Measurements from ENCODE around the gene SCUBE3. TPM values are rescaled to one million over a fixed set of nuclear protein-coding genes. Genes with fewer than 3 reads are reported as not detected.

Gene SCUBE3
- total RNA-seq, 2 experiments from 2014 or later = not detected

DNA sequence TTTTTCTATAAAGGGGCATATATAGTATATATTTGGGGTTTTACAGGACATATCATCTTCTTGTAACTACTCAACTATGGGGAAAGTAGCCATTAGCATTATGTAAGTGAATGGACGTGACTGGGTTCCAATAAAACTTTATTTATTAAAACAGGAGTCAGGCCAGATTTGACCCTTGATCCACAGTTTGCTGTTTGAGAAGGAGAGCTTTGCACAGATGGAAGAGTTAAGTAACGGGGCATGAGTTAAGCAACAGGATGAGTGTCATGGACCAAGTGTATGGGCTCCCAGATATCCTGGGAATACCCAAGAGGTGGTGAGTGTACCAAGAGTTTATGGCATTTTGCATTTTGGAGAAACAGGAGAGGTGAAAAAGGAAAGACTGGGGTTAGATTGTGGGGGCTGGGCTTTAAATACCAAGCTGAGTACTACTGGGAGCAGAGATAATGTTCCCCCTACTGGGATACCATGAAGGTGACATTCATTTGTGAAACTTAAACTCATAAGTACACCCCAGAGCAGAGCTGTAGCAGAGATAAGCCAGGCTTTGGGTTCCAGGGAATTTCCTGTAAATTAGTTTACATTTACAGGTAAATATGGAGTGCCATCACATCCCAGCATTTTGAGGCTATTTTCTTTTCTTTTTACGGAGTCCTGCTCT lies 18.5 kb upstream of the SCUBE3 start:
- Mint-ChIP-seq H3K4me1 (ENCODE audit: low read depth) (peaks cover 13% of the 10 kb centered on the region), H3K27ac (no peak overlapping the region), H3K9me3 (no peaks in the 10 kb centered on the region), H3K4me3 (no peak overlapping the region), H3K27me3 (peaks cover 16% of the 10 kb centered on the region), H3K36me3 (ENCODE audit: low read depth) (no peaks in the 10 kb centered on the region)
- ATAC-seq = no peak
- DNase-seq = no peak
- TF ChIP-seq, protein P1, sequence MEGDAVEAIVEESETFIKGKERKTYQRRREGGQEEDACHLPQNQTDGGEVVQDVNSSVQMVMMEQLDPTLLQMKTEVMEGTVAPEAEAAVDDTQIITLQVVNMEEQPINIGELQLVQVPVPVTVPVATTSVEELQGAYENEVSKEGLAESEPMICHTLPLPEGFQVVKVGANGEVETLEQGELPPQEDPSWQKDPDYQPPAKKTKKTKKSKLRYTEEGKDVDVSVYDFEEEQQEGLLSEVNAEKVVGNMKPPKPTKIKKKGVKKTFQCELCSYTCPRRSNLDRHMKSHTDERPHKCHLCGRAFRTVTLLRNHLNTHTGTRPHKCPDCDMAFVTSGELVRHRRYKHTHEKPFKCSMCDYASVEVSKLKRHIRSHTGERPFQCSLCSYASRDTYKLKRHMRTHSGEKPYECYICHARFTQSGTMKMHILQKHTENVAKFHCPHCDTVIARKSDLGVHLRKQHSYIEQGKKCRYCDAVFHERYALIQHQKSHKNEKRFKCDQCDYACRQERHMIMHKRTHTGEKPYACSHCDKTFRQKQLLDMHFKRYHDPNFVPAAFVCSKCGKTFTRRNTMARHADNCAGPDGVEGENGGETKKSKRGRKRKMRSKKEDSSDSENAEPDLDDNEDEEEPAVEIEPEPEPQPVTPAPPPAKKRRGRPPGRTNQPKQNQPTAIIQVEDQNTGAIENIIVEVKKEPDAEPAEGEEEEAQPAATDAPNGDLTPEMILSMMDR (IDR thresholded peaks at IDR 0.05) = no peak
- intact Hi-C loops (cut with micrococcal nuclease) = no loop called here
- POLR2A ChIA-PET = no interaction called here
- CTCF ChIA-PET = interaction anchor here (1.3 to 2.5 kb wide), 3 partner anchors 10 to 55 kb away, joined by 3 to 15 read pairs (median 7); no protein-coding TSS in a partner anchor

DNA sequence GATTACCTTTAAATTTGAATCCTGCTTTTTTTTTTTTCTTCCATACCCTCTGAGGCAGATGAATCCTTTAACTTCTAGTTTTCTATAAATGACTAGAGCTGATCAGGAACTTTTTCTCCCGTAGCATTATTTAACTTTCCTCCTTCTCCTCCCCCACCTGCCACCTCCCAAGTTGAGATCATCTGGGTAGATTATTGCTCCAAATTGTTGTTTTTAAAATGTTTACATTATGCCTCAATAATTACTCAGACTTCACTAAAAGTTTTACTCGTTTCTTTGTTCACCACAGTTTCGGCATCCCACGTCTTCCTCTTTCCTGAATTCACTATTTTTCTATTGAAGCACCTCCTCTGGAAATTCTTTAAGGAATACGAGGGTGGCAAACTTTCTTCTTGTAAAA lies 16.6 kb upstream of the SCUBE3 start:
- ChIA-PET POLR2A (no interaction called here), CTCF (interaction anchor here (1.2 to 2.9 kb wide), 3 partner anchors 42 to 57 kb away, joined by 3 to 9 read pairs (median 7); no protein-coding TSS in a partner anchor)
- no peaks in the 10 kb centered on the region for H3K36me3 Mint-ChIP-seq (ENCODE audit: low read depth)
- no peak overlapping the region for H3K27ac Mint-ChIP-seq
- no peak for ATAC-seq
- no peak overlapping the region for H3K4me3 Mint-ChIP-seq
- TF ChIP-seq, protein P1 (IDR thresholded peaks at IDR 0.05) = no peak
- peaks cover 17% of the 10 kb centered on the region for H3K27me3 Mint-ChIP-seq
- no peak for DNase-seq
- H3K4me1 Mint-ChIP-seq (ENCODE audit: low read depth) = peaks cover 7% of the 10 kb centered on the region
- H3K9me3 Mint-ChIP-seq = no peaks in the 10 kb centered on the region
- intact Hi-C loops (cut with micrococcal nuclease) = no loop called here

DNA sequence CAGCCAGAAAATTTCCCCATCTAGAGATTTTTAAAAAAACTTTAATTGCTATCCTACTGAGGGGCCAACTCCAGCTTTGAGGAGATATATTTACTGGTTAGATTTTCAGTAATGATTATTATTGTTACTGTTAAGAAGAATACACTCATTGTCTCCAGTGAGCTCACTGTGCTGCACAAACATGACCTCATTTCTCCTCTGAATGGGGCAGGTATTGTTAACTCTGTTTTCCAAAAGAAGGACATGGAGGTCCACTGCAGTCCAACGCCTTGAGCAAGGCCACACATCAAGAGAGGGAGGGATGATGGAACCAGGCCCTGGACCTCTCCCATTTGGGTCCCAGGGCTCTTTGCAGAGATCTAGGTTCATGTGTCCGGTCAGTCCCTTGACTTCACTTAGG lies 13.9 kb upstream of the SCUBE3 start:
- no peak for DNase-seq
- CTCF ChIA-PET = interaction anchor here (2.9 kb wide), 1 partner anchor 60 kb away, joined by 8 read pairs; no protein-coding TSS in a partner anchor
- TF ChIP-seq, protein P1 (IDR thresholded peaks at IDR 0.05) = no peak
- no peak overlapping the region for H3K4me3 Mint-ChIP-seq
- POLR2A ChIA-PET = no interaction called here
- no peaks in the 10 kb centered on the region for H3K36me3 Mint-ChIP-seq (ENCODE audit: low read depth)
- peaks cover 31% of the 10 kb centered on the region for H3K27me3 Mint-ChIP-seq
- H3K9me3 Mint-ChIP-seq = no peaks in the 10 kb centered on the region
- no peak for ATAC-seq
- intact Hi-C loops (cut with micrococcal nuclease) = loop anchor here (5.0 to 10.0 kb wide), 2 partner anchors 53 to 215 kb away; no protein-coding TSS in a partner anchor
- H3K27ac Mint-ChIP-seq = no peak overlapping the region
- H3K4me1 Mint-ChIP-seq (ENCODE audit: low read depth) = no peaks in the 10 kb centered on the region

DNA sequence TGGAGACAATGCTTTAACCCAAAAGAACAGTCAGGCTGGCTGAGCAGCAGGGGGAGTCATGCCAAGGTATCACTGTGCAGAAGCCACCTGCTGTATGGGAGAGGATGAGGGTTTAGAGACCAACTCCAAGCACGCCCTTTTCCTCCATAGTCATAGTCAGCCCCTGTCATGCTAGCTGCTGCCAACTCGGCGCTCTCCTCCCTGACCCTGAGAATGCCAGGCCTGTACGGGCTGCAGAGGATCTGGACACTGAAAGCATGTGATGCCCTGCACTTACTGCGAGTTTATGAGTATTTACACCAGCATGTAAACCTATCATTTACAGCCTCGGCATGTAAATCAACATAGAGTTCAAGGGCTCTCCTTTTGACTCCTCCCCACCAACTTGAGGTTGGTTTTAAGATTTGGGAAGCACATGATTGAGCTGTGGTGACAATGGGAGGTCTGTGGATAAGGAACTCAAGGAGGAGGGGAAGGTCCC lies 11.7 kb upstream of the SCUBE3 start:
- peaks cover 35% of the 10 kb centered on the region for H3K27me3 Mint-ChIP-seq
- no peaks in the 10 kb centered on the region for H3K9me3 Mint-ChIP-seq
- ChIA-PET CTCF (interaction anchor here (1.4 to 9.2 kb wide), 6 partner anchors 24 to 742 kb away, joined by 3 to 104 read pairs (median 62); partner anchors contain the start of gene TCP11), POLR2A (no interaction called here)
- DNase-seq (no peak), ATAC-seq (no peak)
- intact Hi-C loops (cut with micrococcal nuclease) = loop anchor here (5.0 to 10.0 kb wide), 2 partner anchors 55 to 217 kb away; no protein-coding TSS in a partner anchor
- TF ChIP-seq, protein P1 (IDR thresholded peaks at IDR 0.05) = no peak
- no peak overlapping the region for H3K4me3 Mint-ChIP-seq
- H3K36me3 Mint-ChIP-seq (ENCODE audit: low read depth) = no peaks in the 10 kb centered on the region
- H3K4me1 Mint-ChIP-seq (ENCODE audit: low read depth) = no peaks in the 10 kb centered on the region
- no peak overlapping the region for H3K27ac Mint-ChIP-seq

DNA sequence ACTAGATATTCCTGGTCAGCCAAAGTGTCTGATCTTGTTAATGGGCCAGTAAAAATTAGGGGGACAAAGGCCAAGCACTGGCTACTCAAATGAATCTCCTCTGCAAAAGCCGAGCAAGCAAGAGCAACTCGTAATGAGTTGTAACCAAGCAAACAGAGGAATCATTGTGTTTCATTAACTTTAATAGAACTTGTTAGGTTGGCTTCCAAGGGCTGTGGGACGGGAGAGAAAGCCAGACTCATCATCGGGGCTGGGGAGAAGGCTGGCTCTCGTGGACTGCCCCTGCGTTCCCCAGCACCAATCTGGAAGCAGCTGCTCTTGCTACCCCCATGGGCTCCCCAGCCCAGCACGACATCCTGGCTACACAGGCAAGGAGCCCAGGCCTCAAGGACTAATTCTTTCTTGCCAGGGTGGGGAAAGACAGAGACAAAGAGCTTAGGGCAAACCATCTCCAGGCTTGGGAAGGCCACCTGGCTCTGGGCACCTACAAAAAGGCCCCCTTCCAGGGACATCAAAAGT lies 10.5 kb upstream of the SCUBE3 start:
- ATAC-seq (no peak), DNase-seq (no peak)
- Mint-ChIP-seq H3K4me3 (no peak overlapping the region), H3K27ac (no peak overlapping the region), H3K4me1 (ENCODE audit: low read depth) (no peaks in the 10 kb centered on the region), H3K9me3 (no peaks in the 10 kb centered on the region), H3K27me3 (peaks cover 40% of the 10 kb centered on the region), H3K36me3 (ENCODE audit: low read depth) (no peaks in the 10 kb centered on the region)
- ChIA-PET CTCF (interaction anchor here (1.1 to 9.2 kb wide), 8 partner anchors 13 to 743 kb away, joined by 3 to 104 read pairs (median 37); partner anchors contain the start of gene TCP11), POLR2A (interaction anchor here (0.9 kb wide), 1 partner anchor 19 kb away, joined by 3 read pairs; no protein-coding TSS in a partner anchor)
- intact Hi-C loops (cut with micrococcal nuclease) = loop anchor here (5.0 to 10.0 kb wide), 2 partner anchors 56 to 218 kb away; no protein-coding TSS in a partner anchor
- TF ChIP-seq, protein P1 (IDR thresholded peaks at IDR 0.05) = no peak

Measured in activated CD8-positive, alpha-beta T cell treated with anti-CD3 and anti-CD28 coated beads for 36 hours (primary cell).